ENCODE data around the gene LRPAP1.

DNA sequence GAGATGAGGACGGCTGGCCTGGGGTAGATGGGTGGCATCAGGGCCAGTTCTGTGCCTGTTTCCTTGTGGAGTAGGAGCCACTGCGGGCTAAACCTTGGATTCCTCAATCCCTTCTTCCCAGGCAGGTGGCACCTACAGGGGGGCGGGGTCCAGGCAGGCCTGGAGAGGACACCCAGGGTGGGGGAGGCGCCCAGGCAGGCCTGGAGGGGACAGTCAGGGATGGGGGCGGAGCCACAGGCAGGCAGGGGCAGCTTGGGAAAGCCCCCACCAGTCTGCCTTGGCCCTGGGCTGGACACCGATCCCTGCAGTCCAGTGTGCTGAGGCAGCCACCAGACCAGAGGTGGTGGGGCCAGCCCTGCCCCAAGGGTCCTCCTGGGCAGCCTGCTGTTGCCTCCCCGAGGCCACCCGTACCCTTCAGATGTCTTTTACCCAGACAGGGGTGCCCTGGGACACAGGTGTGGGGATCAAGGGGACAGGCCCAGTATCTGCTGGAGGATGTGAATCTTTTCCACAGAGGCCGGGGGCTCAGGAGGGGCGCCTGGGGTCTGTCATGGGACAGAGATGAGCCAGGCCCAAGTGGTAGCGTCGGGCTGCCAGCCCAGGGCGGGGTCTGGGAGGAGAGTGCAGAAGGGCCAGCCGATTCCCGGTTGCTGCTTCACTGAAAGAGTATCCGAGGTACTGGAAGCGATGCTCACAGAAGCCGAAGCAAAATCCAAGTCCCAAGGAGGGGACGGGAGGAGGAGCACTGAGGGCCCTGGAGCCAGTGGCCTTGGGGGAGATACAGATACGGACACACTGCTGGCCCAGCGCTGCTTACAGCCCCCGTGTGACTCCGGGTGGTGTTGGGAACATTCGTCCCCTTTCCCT is 34.5 kb downstream of the LRPAP1 start:
- TF ChIP-seq, protein P1, sequence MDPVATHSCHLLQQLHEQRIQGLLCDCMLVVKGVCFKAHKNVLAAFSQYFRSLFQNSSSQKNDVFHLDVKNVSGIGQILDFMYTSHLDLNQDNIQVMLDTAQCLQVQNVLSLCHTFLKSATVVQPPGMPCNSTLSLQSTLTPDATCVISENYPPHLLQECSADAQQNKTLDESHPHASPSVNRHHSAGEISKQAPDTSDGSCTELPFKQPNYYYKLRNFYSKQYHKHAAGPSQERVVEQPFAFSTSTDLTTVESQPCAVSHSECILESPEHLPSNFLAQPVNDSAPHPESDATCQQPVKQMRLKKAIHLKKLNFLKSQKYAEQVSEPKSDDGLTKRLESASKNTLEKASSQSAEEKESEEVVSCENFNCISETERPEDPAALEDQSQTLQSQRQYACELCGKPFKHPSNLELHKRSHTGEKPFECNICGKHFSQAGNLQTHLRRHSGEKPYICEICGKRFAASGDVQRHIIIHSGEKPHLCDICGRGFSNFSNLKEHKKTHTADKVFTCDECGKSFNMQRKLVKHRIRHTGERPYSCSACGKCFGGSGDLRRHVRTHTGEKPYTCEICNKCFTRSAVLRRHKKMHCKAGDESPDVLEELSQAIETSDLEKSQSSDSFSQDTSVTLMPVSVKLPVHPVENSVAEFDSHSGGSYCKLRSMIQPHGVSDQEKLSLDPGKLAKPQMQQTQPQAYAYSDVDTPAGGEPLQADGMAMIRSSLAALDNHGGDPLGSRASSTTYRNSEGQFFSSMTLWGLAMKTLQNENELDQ (tag by site-specific recombination; IDR thresholded peaks at IDR 0.05; ENCODE audit: low read depth): no peak
- TF ChIP-seq YY1 (tag by site-specific recombination; IDR thresholded peaks at IDR 0.05) (no peak), ZFP3 (tag by site-specific recombination; IDR thresholded peaks at IDR 0.05; ENCODE audit: low read depth) (no peak), SP2 (tag by site-specific recombination; IDR thresholded peaks at IDR 0.05) (no peak), ZNF274 (IDR thresholded peaks at IDR 0.05; ENCODE audit: low read length) (no peak), ZNF274 (tag by site-specific recombination; IDR thresholded peaks at IDR 0.05; ENCODE audit: borderline replicate concordance) (no peak), ZNF747 (tag by site-specific recombination; IDR thresholded peaks at IDR 0.05) (no peak)
- TF ChIP-seq, protein P2, sequence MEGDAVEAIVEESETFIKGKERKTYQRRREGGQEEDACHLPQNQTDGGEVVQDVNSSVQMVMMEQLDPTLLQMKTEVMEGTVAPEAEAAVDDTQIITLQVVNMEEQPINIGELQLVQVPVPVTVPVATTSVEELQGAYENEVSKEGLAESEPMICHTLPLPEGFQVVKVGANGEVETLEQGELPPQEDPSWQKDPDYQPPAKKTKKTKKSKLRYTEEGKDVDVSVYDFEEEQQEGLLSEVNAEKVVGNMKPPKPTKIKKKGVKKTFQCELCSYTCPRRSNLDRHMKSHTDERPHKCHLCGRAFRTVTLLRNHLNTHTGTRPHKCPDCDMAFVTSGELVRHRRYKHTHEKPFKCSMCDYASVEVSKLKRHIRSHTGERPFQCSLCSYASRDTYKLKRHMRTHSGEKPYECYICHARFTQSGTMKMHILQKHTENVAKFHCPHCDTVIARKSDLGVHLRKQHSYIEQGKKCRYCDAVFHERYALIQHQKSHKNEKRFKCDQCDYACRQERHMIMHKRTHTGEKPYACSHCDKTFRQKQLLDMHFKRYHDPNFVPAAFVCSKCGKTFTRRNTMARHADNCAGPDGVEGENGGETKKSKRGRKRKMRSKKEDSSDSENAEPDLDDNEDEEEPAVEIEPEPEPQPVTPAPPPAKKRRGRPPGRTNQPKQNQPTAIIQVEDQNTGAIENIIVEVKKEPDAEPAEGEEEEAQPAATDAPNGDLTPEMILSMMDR (tag by site-specific recombination; IDR thresholded peaks at IDR 0.05): no peak

Data from HEK293 (cell line).